Astrocyte (in vitro differentiated cells and primary cell): ENCODE results near the gene LRRC2.
"Not testable (repeated sequence)": the region's sequence is repeated elsewhere in the genome, so short reads cannot be mapped to it uniquely, and the experiment has no call there.

Experiments
- EZH2 ChIP-seq: IDR thresholded peaks from 2 replicates; pipeline ENCODE4 v1.6.1; 2012; ENCODE audit warnings: mild to moderate bottlenecking, low read length, inconsistent platforms; ENCODE audit not compliant: insufficient read depth
- TF ChIP-seq, protein P1 (sequence below): IDR thresholded peaks from 2 replicates; pipeline ENCODE4 v1.5.1; 2011; ENCODE audit warnings: low read depth, mild to moderate bottlenecking, inconsistent platforms, low read length, moderate library complexity; ENCODE audit not compliant: insufficient read depth

DNA sequence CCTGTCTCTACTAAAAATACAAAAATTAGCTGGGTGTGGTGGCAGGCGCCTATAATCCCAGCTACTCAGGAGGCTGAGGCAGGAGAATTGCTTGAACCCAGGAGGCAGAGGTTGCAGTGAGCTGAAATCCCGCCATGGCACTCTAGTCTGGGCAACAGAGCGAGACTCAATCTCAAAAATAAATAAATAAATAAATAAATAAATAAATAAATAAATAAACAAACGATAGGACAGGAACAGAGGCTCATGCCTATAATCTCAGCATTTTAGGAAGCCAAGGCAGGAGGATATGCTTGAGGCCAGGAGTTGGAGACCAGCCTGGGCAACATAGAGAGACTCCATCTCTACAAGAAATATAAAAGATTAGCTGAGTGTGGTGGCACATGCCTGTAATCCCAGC, 43.9 kb downstream of the LRRC2 start:
- TF ChIP-seq, protein P1, sequence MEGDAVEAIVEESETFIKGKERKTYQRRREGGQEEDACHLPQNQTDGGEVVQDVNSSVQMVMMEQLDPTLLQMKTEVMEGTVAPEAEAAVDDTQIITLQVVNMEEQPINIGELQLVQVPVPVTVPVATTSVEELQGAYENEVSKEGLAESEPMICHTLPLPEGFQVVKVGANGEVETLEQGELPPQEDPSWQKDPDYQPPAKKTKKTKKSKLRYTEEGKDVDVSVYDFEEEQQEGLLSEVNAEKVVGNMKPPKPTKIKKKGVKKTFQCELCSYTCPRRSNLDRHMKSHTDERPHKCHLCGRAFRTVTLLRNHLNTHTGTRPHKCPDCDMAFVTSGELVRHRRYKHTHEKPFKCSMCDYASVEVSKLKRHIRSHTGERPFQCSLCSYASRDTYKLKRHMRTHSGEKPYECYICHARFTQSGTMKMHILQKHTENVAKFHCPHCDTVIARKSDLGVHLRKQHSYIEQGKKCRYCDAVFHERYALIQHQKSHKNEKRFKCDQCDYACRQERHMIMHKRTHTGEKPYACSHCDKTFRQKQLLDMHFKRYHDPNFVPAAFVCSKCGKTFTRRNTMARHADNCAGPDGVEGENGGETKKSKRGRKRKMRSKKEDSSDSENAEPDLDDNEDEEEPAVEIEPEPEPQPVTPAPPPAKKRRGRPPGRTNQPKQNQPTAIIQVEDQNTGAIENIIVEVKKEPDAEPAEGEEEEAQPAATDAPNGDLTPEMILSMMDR = not testable (repeated sequence)
- not testable (repeated sequence) for TF ChIP-seq EZH2
